ENCODE measurements around the gene CALR.
"Not testable (repeated sequence)": the region's sequence is repeated elsewhere in the genome, so short reads cannot be mapped to it uniquely, and the experiment has no call there.

The CALR gene

GRCh38 chr19:12947702-12948611, 9.5 kb downstream of the CALR start:
- Histone ChIP-seq H3K9ac (ENCODE audit: low read depth, low read length) (no peak overlapping the region), H3K4me1 (ENCODE audit: control insufficient read depth, insufficient read depth, low read length) (peaks cover 36% of the 10 kb centered on the region), H3K36me3 (ENCODE audit: insufficient read depth, low read length) (peaks cover 60% of the 10 kb centered on the region), H3K4me3 (ENCODE audit: low read length) (no peak overlapping the region), H3K4me2 (ENCODE audit: low read length) (peak overlapping the region; percentile 93), H3K9me3 (replicated peaks; ENCODE audit: low read length) (no peaks in the 10 kb centered on the region), H3K27me3 (ENCODE audit: control insufficient read depth, insufficient read depth, low read length) (no peaks in the 10 kb centered on the region)

- no peak overlapping the region for H3K9ac ChIP-seq (ENCODE audit: low read depth, low read length)
- peaks cover 38% of the 10 kb centered on the region for H3K4me1 ChIP-seq (ENCODE audit: control insufficient read depth, insufficient read depth, low read length)
- no peak overlapping the region for H3K4me2 ChIP-seq (ENCODE audit: low read length)
- peaks cover 56% of the 10 kb centered on the region for H3K36me3 ChIP-seq (ENCODE audit: insufficient read depth, low read length)
- H3K9me3 ChIP-seq (replicated peaks; ENCODE audit: low read length) = no peaks in the 10 kb centered on the region
- no peaks in the 10 kb centered on the region for H3K27me3 ChIP-seq (ENCODE audit: control insufficient read depth, insufficient read depth, low read length)
- H3K4me3 ChIP-seq (ENCODE audit: low read length) = no peak overlapping the region
These were observed 10.4 kb downstream of the CALR start for GRCh38 chr19:12948612-12949362.

- Histone ChIP-seq H3K4me1 (ENCODE audit: control insufficient read depth, insufficient read depth, low read length) (peaks cover 47% of the 10 kb centered on the region), H3K9me3 (replicated peaks; ENCODE audit: low read length) (no peaks in the 10 kb centered on the region), H3K4me2 (ENCODE audit: low read length) (no peak overlapping the region), H3K4me3 (ENCODE audit: low read length) (no peak overlapping the region), H3K27me3 (ENCODE audit: control insufficient read depth, insufficient read depth, low read length) (no peaks in the 10 kb centered on the region), H3K9ac (ENCODE audit: low read depth, low read length) (no peak overlapping the region), H3K36me3 (ENCODE audit: insufficient read depth, low read length) (peaks cover 58% of the 10 kb centered on the region)
These were observed 11.2 kb downstream of the CALR start for GRCh38 chr19:12949363-12950283.

- H3K27me3 ChIP-seq (ENCODE audit: control insufficient read depth, insufficient read depth, low read length); H3K4me3 ChIP-seq (ENCODE audit: low read length); H3K9me3 ChIP-seq (replicated peaks; ENCODE audit: low read length): not testable (repeated sequence)
- Histone ChIP-seq H3K9ac (ENCODE audit: low read depth, low read length) (peak overlapping the region; percentile 83), H3K4me2 (ENCODE audit: low read length) (peak overlapping the region; percentile 67), H3K4me1 (ENCODE audit: control insufficient read depth, insufficient read depth, low read length) (peaks cover 54% of the 10 kb centered on the region), H3K36me3 (ENCODE audit: insufficient read depth, low read length) (peaks cover 58% of the 10 kb centered on the region)
These were observed 13.6 kb downstream of the CALR start for GRCh38 chr19:12952050-12952449.

- no peaks in the 10 kb centered on the region for H3K27me3 ChIP-seq (ENCODE audit: control insufficient read depth, insufficient read depth, low read length)
- H3K36me3 ChIP-seq (ENCODE audit: insufficient read depth, low read length) = peaks cover 56% of the 10 kb centered on the region
- peak overlapping the region; percentile 83 for H3K9ac ChIP-seq (ENCODE audit: low read depth, low read length)
- H3K9me3 ChIP-seq (replicated peaks; ENCODE audit: low read length) = no peaks in the 10 kb centered on the region
- H3K4me1 ChIP-seq (ENCODE audit: control insufficient read depth, insufficient read depth, low read length) = peaks cover 51% of the 10 kb centered on the region
- peak overlapping the region; percentile 26 for H3K4me3 ChIP-seq (ENCODE audit: low read length)
- peak overlapping the region; percentile 68 for H3K4me2 ChIP-seq (ENCODE audit: low read length)
These were observed 14.2 kb downstream of the CALR start for GRCh38 chr19:12952488-12953137.

- H3K4me1 ChIP-seq (ENCODE audit: control insufficient read depth, insufficient read depth, low read length) = peaks cover 48% of the 10 kb centered on the region
- H3K4me2 ChIP-seq (ENCODE audit: low read length) = peak overlapping the region; percentile 68
- H3K36me3 ChIP-seq (ENCODE audit: insufficient read depth, low read length) = peaks cover 50% of the 10 kb centered on the region
- H3K27me3 ChIP-seq (ENCODE audit: control insufficient read depth, insufficient read depth, low read length) = no peaks in the 10 kb centered on the region
- H3K9ac ChIP-seq (ENCODE audit: low read depth, low read length) = peak overlapping the region; percentile 75
- H3K9me3 ChIP-seq (replicated peaks; ENCODE audit: low read length) = no peaks in the 10 kb centered on the region
- H3K4me3 ChIP-seq (ENCODE audit: low read length) = peak overlapping the region; percentile 17
These were observed 14.9 kb downstream of the CALR start for GRCh38 chr19:12953138-12953798.

- no peaks in the 10 kb centered on the region for H3K9me3 ChIP-seq (replicated peaks; ENCODE audit: low read length)
- peak overlapping the region; percentile 75 for H3K9ac ChIP-seq (ENCODE audit: low read depth, low read length)
- no peaks in the 10 kb centered on the region for H3K27me3 ChIP-seq (ENCODE audit: control insufficient read depth, insufficient read depth, low read length)
- peak overlapping the region; percentile 53 for H3K4me2 ChIP-seq (ENCODE audit: low read length)
- H3K4me3 ChIP-seq (ENCODE audit: low read length) = no peak overlapping the region
- peaks cover 42% of the 10 kb centered on the region for H3K36me3 ChIP-seq (ENCODE audit: insufficient read depth, low read length)
- peaks cover 48% of the 10 kb centered on the region for H3K4me1 ChIP-seq (ENCODE audit: control insufficient read depth, insufficient read depth, low read length)
These were observed 15.6 kb downstream of the CALR start for GRCh38 chr19:12953799-12954611.

- peak overlapping the region; percentile 53 for H3K4me2 ChIP-seq (ENCODE audit: low read length)
- H3K9me3 ChIP-seq (replicated peaks; ENCODE audit: low read length) = no peaks in the 10 kb centered on the region
- H3K27me3 ChIP-seq (ENCODE audit: control insufficient read depth, insufficient read depth, low read length) = no peaks in the 10 kb centered on the region
- H3K4me3 ChIP-seq (ENCODE audit: low read length) = no peak overlapping the region
- H3K9ac ChIP-seq (ENCODE audit: low read depth, low read length) = peak overlapping the region; percentile 75
- peaks cover 37% of the 10 kb centered on the region for H3K36me3 ChIP-seq (ENCODE audit: insufficient read depth, low read length)
- H3K4me1 ChIP-seq (ENCODE audit: control insufficient read depth, insufficient read depth, low read length) = peaks cover 45% of the 10 kb centered on the region
These were observed 16.2 kb downstream of the CALR start for GRCh38 chr19:12954612-12954962.

GRCh38 chr19:12955575-12955974, 17.2 kb downstream of the CALR start:
- not testable (repeated sequence) for H3K27me3 ChIP-seq (ENCODE audit: control insufficient read depth, insufficient read depth, low read length)
- peaks cover 45% of the 10 kb centered on the region for H3K4me1 ChIP-seq (ENCODE audit: control insufficient read depth, insufficient read depth, low read length)

GRCh38 chr19:12955996-12956395, 17.6 kb downstream of the CALR start:
- Histone ChIP-seq H3K4me3 (ENCODE audit: low read length) (peak overlapping the region; percentile 93), H3K27me3 (ENCODE audit: control insufficient read depth, insufficient read depth, low read length) (no peaks in the 10 kb centered on the region), H3K9me3 (replicated peaks; ENCODE audit: low read length) (no peaks in the 10 kb centered on the region), H3K4me1 (ENCODE audit: control insufficient read depth, insufficient read depth, low read length) (peaks cover 45% of the 10 kb centered on the region), H3K9ac (ENCODE audit: low read depth, low read length) (peak overlapping the region; percentile 98), H3K36me3 (ENCODE audit: insufficient read depth, low read length) (peaks cover 30% of the 10 kb centered on the region), H3K4me2 (ENCODE audit: low read length) (peak overlapping the region; percentile 97)

More at GRCh38 chr19:12955575-12955974, 17.2 kb downstream of the CALR start:
- not testable (repeated sequence) for H3K9me3 ChIP-seq (replicated peaks; ENCODE audit: low read length)
- Histone ChIP-seq H3K36me3 (ENCODE audit: insufficient read depth, low read length) (peaks cover 30% of the 10 kb centered on the region), H3K4me2 (ENCODE audit: low read length) (peak overlapping the region; percentile 97), H3K9ac (ENCODE audit: low read depth, low read length) (peak overlapping the region; percentile 98), H3K4me3 (ENCODE audit: low read length) (peak overlapping the region; percentile 93)
